MM.1S (cell line): ENCODE data around the gene MT1F.

Experiments
- DNase-seq: peaks from one replicate; pipeline ENCODE4 v3.0.0-alpha.2; 2015
- H2AFZ ChIP-seq: fragments of 300-600 bp; sonication (generic); 2 replicates; pipeline ENCODE4 v1.6.0; 2016; ENCODE audit warnings: antibody characterized with exemption, low read length
- H3F3A ChIP-seq: fragments of 300-600 bp; sonication (generic); 2 replicates; pipeline ENCODE4 v1.6.1; 2016; ENCODE audit warnings: mild to moderate bottlenecking, antibody characterized with exemption, low read length, moderate library complexity, mixed read lengths; ENCODE audit not compliant: insufficient read depth
- H3K27ac ChIP-seq: fragments of 300-600 bp; sonication (generic); 2 replicates; pipeline ENCODE4 v1.5.1; 2016; ENCODE audit warnings: mild to moderate bottlenecking, low read length
- H3K27me3 ChIP-seq: fragments of 300-600 bp; sonication (generic); replicated peaks from 2 replicates; pipeline ENCODE4 v1.6.0; 2016; ENCODE audit warnings: low read length; ENCODE audit not compliant: insufficient read depth
- H3K36me3 ChIP-seq: fragments of 300-600 bp; sonication (generic); replicated peaks from 2 replicates; pipeline ENCODE4 v1.6.1; 2016; ENCODE audit warnings: mild to moderate bottlenecking, low read length, mixed read lengths; ENCODE audit not compliant: insufficient read depth
- H3K4me1 ChIP-seq: fragments of 300-600 bp; sonication (generic); 2 replicates; pipeline ENCODE4 v1.6.1; 2016; ENCODE audit warnings: low read length, mixed read lengths
- H3K4me2 ChIP-seq: fragments of 300-600 bp; sonication (generic); 2 replicates; pipeline ENCODE4 v1.6.0; 2016; ENCODE audit warnings: low read depth, low read length
- H3K4me3 ChIP-seq: fragments of 300-600 bp; sonication (generic); 2 replicates; pipeline ENCODE4 v1.5.1; 2016; ENCODE audit warnings: low read length, mixed read lengths
- H3K79me2 ChIP-seq: fragments of 300-600 bp; sonication (generic); 2 replicates; pipeline ENCODE4 v1.6.1; 2016; ENCODE audit warnings: mixed run types, low read length, mixed read lengths
- H3K9ac ChIP-seq: fragments of 300-600 bp; sonication (generic); 2 replicates; pipeline ENCODE4 v1.6.1; 2016; ENCODE audit warnings: low read length, mixed read lengths
- H3K9me2 ChIP-seq: fragments of 300-600 bp; sonication (generic); replicated peaks from 2 replicates; pipeline ENCODE4 v1.6.1; 2016; ENCODE audit warnings: mild to moderate bottlenecking, low read length, mixed read lengths; ENCODE audit not compliant: insufficient read depth
- H3K9me3 ChIP-seq: fragments of 300-600 bp; sonication (generic); replicated peaks from 2 replicates; pipeline ENCODE4 v1.6.1; 2016; ENCODE audit warnings: mild to moderate bottlenecking, low read length, mixed read lengths; ENCODE audit not compliant: insufficient read depth
- H4K20me1 ChIP-seq: fragments of 300-600 bp; sonication (generic); 2 replicates; pipeline ENCODE4 v1.6.1; 2016; ENCODE audit warnings: mild to moderate bottlenecking, low read length, moderate library complexity, mixed read lengths; ENCODE audit not compliant: insufficient read depth
- CTCF ChIP-seq: fragments of 300-600 bp; sonication (generic); IDR thresholded peaks from 2 replicates; pipeline ENCODE4 v1.5.1; 2016; ENCODE audit warnings: antibody characterized with exemption, low read length, mixed read lengths
- EZH2 ChIP-seq: fragments of 300-600 bp; sonication (generic); optimal IDR thresholded peaks from 2 replicates; pipeline ENCODE3; 2017; ENCODE audit warnings: low read depth, mild to moderate bottlenecking, antibody characterized with exemption, low read length, mixed read lengths
- EZH2phosphoT487 ChIP-seq: fragments of 300-600 bp; sonication (generic); IDR thresholded peaks from 2 replicates; pipeline ENCODE4 v1.6.1; 2018; ENCODE audit warnings: antibody characterized with exemption, low read length

MT1F gene

GRCh38 chr16:56609463-56609921 lies 48.3 kb upstream of the MT1F start:
- Histone ChIP-seq H4K20me1 (no peaks in the 10 kb centered on the region), H3K27ac (no peak overlapping the region), H3K9me3 (no peaks in the 10 kb centered on the region), H3K36me3 (no peaks in the 10 kb centered on the region), H3K27me3 (peaks cover 18% of the 10 kb centered on the region), H3K79me2 (no peaks in the 10 kb centered on the region), H3K4me2 (peak overlapping the region; percentile 100), H3K4me3 (peak overlapping the region; percentile 71), H3K4me1 (peaks cover 19% of the 10 kb centered on the region), H2AFZ (no peak overlapping the region), H3F3A (peaks cover 16% of the 10 kb centered on the region), H3K9me2 (no peaks in the 10 kb centered on the region), H3K9ac (no peak overlapping the region)
- no peak for TF ChIP-seq CTCF
- no peak for TF ChIP-seq EZH2
- no peak for TF ChIP-seq EZH2phosphoT487
- DNase-seq = peak; percentile 86

- DNase-seq = no peak
- Histone ChIP-seq H3K4me3 (peak overlapping the region; percentile 71; the same call in 1 of the 2 replicates), H3K4me1 (peaks cover 19% of the 10 kb centered on the region)
Observed at GRCh38 chr16:56610017-56610608, 47.6 kb upstream of the MT1F start.

GRCh38 chr16:56610609-56611111 lies 47.1 kb upstream of the MT1F start:
- Histone ChIP-seq H2AFZ (no peak overlapping the region), H3K4me3 (no peak overlapping the region), H4K20me1 (no peaks in the 10 kb centered on the region), H3F3A (peaks cover 16% of the 10 kb centered on the region), H3K4me2 (no peak overlapping the region), H3K79me2 (no peaks in the 10 kb centered on the region), H3K36me3 (no peaks in the 10 kb centered on the region), H3K9me2 (no peaks in the 10 kb centered on the region), H3K27ac (no peak overlapping the region), H3K27me3 (peaks cover 16% of the 10 kb centered on the region), H3K9ac (no peak overlapping the region), H3K9me3 (no peaks in the 10 kb centered on the region), H3K4me1 (peaks cover 19% of the 10 kb centered on the region)
- TF ChIP-seq CTCF (no peak), EZH2phosphoT487 (no peak), EZH2 (no peak)
- DNase-seq = no peak

More at GRCh38 chr16:56610017-56610608, 47.6 kb upstream of the MT1F start:
- Histone ChIP-seq H3F3A (peaks cover 16% of the 10 kb centered on the region), H3K36me3 (no peaks in the 10 kb centered on the region), H4K20me1 (no peaks in the 10 kb centered on the region), H3K9me2 (no peaks in the 10 kb centered on the region), H3K4me2 (peak overlapping the region; percentile 100), H3K27me3 (peaks cover 16% of the 10 kb centered on the region), H3K9ac (no peak overlapping the region), H2AFZ (no peak overlapping the region), H3K79me2 (no peaks in the 10 kb centered on the region), H3K9me3 (no peaks in the 10 kb centered on the region), H3K27ac (no peak overlapping the region)
- TF ChIP-seq EZH2phosphoT487 (no peak), CTCF (no peak), EZH2 (no peak)
